ENCODE results near the gene FXYD5.

- no peak for TF ChIP-seq POLR2A (IDR thresholded peaks at IDR 0.05)
- TF ChIP-seq CTCF (IDR thresholded peaks at IDR 0.05), result no peak
- peak in 1 of 2 donors; percentile 66 for TF ChIP-seq POLR2AphosphoS5 (IDR thresholded peaks at IDR 0.05; ENCODE audit: insufficient read depth in 1 of 2, low read depth in 1 of 2)
These were observed 26.7 kb upstream of the FXYD5 start for GRCh38 chr19:35127871-35128270.
